DMS114 treated with DMSO at 0.1 percent for 48 hours (cell line): ENCODE data around the gene FN3K.
"Not testable (repeated sequence)": the region's sequence is repeated elsewhere in the genome, so short reads cannot be mapped to it uniquely, and the experiment has no call there.

Experiments
- DNase-seq: peaks from one replicate; lab custom pipeline; 2025; ENCODE audit not compliant: unreplicated experiment; lab: John Stamatoyannopoulos, UW

Gene FN3K

GRCh38 chr17:82772026-82772425 is 36.6 kb downstream of the FN3K start:
- no peak for DNase-seq

GRCh38 chr17:82774456-82774855 is 39.0 kb downstream of the FN3K start:
- not testable (repeated sequence) for DNase-seq

GRCh38 chr17:82775001-82775823 is 39.8 kb downstream of the FN3K start:
- no peak for DNase-seq

DNA sequence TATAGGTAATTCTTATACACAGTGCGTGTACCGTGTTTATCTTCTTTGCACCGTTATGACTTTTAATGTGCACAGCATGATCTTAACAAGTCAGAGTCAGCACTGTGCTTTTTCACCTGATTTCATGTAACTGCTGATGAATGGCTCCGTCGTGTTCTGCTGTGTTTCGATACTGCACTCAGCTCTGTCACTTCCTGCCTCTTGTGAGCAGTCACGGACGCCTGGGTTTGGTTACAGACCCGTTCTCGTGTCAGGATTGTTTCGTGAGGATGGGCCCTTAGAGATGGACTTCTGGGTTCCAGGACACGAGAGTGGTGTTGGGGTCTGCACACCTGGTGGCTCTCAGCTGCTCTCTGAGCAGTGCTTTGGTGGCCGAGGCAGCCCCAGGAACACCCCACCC is 41.0 kb downstream of the FN3K start:
- no peak for DNase-seq

GRCh38 chr17:82777778-82778375 is 42.5 kb downstream of the FN3K start:
- not testable (repeated sequence) for DNase-seq

GRCh38 chr17:82779541-82779940 is 44.1 kb downstream of the FN3K start:
- DNase-seq, result no peak

DNA sequence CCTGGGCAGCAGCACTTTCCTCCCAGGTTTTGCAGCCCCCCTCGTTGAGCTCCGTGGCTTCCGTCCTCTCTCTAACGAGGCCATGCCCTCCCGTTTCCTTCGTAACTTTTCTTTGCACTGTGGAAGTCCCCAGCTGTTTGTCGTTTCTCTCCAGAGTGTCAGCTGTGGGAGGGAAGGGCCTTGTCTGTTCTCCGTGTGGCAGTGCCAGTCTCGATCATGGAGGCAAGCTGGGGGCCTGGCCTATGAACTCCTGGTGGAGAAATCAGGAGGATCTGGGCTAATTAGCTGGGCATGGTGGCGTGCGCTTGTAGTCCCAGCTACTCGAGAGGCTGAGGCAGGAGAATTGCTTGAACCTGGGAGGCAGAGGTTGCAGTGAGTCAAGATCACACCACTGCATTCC is 44.8 kb downstream of the FN3K start:
- DNase-seq, result no peak

GRCh38 chr17:82780971-82781893 is 45.8 kb downstream of the FN3K start:
- DNase-seq, result no peak

DNA sequence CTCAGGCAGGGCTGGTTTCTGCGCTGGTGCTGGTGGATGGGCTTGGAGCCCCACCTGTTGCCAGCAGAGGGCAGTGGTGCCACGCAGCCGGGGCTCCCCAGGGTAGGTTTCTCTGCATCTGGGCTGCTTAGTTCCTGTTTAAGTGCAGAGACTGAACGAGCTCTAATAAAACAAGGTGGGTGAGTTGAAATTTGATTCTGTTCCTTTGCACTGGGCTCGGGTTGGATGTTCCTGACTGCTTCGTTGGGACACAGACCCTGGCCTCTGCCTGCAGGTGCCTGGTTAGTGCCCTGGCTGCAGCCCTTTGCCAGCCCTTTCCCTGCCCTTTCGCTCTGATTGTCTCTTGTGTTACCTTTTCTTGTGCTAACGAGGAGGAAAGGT is 46.5 kb downstream of the FN3K start:
- peak; percentile 33 for DNase-seq

- no peak for DNase-seq
These were observed 47.3 kb downstream of the FN3K start for GRCh38 chr17:82782657-82783207.

DNA sequence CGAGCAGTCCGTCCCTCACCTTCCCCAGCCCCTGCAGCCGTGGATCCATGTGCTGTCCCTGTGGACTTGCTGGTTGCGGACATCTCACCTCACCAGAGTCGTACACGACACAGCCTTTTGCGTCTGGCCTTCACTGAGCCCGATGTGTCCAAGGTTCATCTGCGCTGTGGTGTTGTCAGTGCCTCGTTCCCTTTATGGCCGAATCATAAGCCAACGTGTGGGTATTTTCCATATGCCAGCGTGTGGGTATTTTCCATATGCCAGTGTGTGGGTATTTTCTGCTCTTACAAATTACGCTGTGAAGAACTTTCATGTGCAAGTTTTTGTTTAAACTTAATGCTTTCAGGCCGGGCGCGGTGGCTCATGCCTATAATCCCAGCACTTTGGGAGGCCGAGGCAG is 48.1 kb downstream of the FN3K start:
- DNase-seq, result no peak

GRCh38 chr17:82785581-82785980 is 50.2 kb downstream of the FN3K start:
- not testable (repeated sequence) for DNase-seq

DNA sequence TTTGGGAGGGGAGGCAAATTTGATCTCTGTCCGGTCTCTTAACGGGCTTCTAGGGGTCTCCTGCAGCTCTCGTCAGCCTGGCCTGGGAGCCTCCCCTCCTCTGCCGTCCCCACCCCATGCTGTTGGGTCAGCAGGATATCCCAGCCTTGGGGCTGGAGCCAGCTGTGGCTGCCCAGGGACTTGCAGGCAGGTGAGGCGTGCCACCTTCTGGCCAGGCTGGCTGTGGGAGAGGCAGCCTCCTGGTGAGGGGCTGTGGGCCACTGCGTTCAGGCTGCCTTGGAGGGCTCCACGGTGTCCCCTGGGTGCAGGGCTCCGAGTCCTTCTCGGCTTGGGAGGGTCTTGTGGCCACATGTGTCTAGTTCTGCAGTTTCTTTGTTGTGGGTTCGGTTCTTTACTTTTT is 51.0 kb downstream of the FN3K start:
- DNase-seq, result no peak

DNA sequence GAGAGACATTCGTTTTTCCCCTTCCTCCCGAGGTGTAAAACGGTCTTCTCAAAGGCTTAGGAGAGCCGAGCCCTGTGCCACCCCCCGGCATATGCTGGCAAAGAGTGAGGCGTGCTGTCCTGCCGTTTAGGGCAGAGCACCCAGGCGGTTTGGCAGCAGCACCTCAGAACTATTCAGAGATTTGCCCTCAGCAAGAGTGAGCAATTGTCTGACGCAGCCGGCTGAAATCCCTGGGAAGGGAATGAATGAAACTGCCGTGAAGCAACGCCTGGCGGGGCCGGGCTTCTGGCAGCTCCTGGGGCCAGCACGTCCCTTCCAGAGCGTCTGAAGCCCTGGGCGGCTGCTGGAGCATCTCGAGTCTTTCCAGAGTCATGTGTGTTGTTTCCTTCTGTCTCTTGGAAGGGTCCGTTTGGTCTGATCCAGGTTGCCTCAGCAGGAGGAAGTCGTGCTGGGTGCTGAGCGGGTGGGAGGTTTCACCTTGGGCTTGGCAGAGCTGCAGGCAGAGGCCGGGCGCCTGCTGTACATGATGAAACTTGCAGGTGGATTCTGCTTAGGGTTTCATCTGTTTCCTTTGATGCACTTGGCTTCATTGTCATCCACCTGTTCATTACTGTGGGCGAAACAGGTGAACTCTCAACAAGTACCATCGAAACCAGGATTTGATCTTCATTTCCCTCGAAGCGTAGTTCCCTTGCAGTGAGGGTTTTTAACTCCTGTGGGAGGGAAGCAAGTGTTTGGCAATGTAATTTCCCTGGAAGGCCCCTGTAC is 51.9 kb downstream of the FN3K start:
- DNase-seq, result no peak

- no peak for DNase-seq
These were observed 53.0 kb downstream of the FN3K start for GRCh38 chr17:82788206-82789001.

DNA sequence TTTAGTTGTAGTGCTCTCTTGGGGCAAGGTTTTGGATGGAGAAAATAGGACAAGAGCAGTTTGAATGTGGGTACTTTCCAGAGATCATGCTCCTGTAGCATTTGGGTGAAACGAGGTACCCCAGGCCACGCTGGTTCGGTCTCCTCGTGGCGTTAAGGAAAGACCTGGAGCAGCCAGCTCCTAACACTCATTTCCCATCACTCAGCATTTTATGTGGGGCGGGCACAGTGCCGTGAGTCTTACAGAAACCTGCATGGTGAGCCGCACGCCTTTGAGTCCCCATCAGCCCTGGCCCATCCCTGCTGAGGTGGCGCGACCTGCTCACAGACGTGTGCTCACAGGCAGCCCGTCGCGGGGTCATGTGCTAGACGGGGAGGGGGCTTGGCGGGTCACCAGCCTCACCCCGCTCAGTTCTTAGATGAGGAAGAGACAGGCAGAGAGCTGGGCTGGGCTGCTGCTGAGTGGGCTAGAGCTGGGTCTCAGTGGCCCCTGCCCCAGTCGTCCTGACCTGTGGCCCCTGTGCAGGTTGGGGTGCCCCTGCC is 53.7 kb downstream of the FN3K start:
- no peak for DNase-seq

GRCh38 chr17:82789806-82790205 is 54.4 kb downstream of the FN3K start:
- no peak for DNase-seq

- no peak for DNase-seq
These were observed 55.0 kb downstream of the FN3K start for GRCh38 chr17:82790391-82790790.

- DNase-seq, result no peak
These were observed 56.1 kb downstream of the FN3K start for GRCh38 chr17:82791532-82791931.
